H9 (cell line): Measurements from ENCODE around the gene USE1. TPM values are rescaled to one million over a fixed set of nuclear protein-coding genes. Genes with fewer than 3 reads are reported as not detected.

Experiments used
- DNase-seq: peaks from one replicate; pipeline ENCODE4 v3.0.0-alpha.2; 2017
- H2AFZ ChIP-seq: one replicate; pipeline ENCODE4 v1.6.1; 2013; ENCODE audit warnings: mild to moderate bottlenecking, low read length, control low read depth, moderate library complexity
- H2AK5ac ChIP-seq: 2 replicates; pipeline ENCODE4 v1.6.1; 2013; ENCODE audit warnings: low read length, control low read depth, mixed read lengths; ENCODE audit not compliant: insufficient read length
- H2BK120ac ChIP-seq: one replicate; pipeline ENCODE4 v1.6.1; 2013; ENCODE audit warnings: low read depth, mild to moderate bottlenecking, low read length, control low read depth, inconsistent platforms; ENCODE audit not compliant: poor library complexity, severe bottlenecking
- H2BK12ac ChIP-seq: 2 replicates; pipeline ENCODE4 v1.6.1; 2013; ENCODE audit warnings: low read length, control low read depth, mixed read lengths, low read depth; ENCODE audit not compliant: insufficient read length
- H2BK15ac ChIP-seq: 2 replicates; pipeline ENCODE4 v1.6.1; 2013; ENCODE audit warnings: low read depth, low read length, control low read depth
- H2BK20ac ChIP-seq: one replicate; pipeline ENCODE4 v1.6.1; 2013; ENCODE audit warnings: low read depth, mild to moderate bottlenecking, low read length, control low read depth, inconsistent platforms; ENCODE audit not compliant: poor library complexity, severe bottlenecking
- H2BK5ac ChIP-seq: 2 replicates; pipeline ENCODE4 v1.6.1; 2013; ENCODE audit warnings: low read length, control low read depth, mixed read lengths; ENCODE audit not compliant: insufficient read length
- H3K14ac ChIP-seq: 2 replicates; pipeline ENCODE4 v1.6.1; 2013; ENCODE audit warnings: low read length, control low read depth; ENCODE audit not compliant: insufficient read depth
- H3K18ac ChIP-seq: 2 replicates; pipeline ENCODE4 v1.6.1; 2013; ENCODE audit warnings: low read depth, mild to moderate bottlenecking, mixed read lengths, low read length, control low read depth; ENCODE audit not compliant: insufficient read length
- H3K23ac ChIP-seq: 2 replicates; pipeline ENCODE4 v1.6.1; 2013; ENCODE audit warnings: low read length, control low read depth, mixed read lengths, low read depth; ENCODE audit not compliant: insufficient read length
- H3K23me2 ChIP-seq: 2 replicates; pipeline ENCODE4 v1.6.1; 2013; ENCODE audit warnings: low read depth, mild to moderate bottlenecking, mixed read lengths, low read length, control low read depth; ENCODE audit not compliant: insufficient read length, poor library complexity, severe bottlenecking
- H3K27ac ChIP-seq: 2 replicates; pipeline ENCODE4 v1.5.1; 2013; ENCODE audit warnings: low read length, control low read depth, mixed read lengths, low read depth; ENCODE audit not compliant: insufficient read length
- H3K27me3 ChIP-seq: 2 replicates; pipeline ENCODE4 v1.6.1; 2013; ENCODE audit warnings: low read length, control low read depth, inconsistent platforms; ENCODE audit not compliant: insufficient read depth
- H3K4ac ChIP-seq: 2 replicates; pipeline ENCODE4 v1.6.1; 2013; ENCODE audit warnings: low read depth, mild to moderate bottlenecking, control low read depth, inconsistent platforms, low read length, moderate library complexity
- H3K4me1 ChIP-seq: 2 replicates; pipeline ENCODE4 v1.6.1; 2013; ENCODE audit warnings: low read length, control low read depth, inconsistent platforms; ENCODE audit not compliant: insufficient read depth
- H3K4me2 ChIP-seq: 2 replicates; pipeline ENCODE4 v1.6.1; 2013; ENCODE audit warnings: low read length, control low read depth, mixed read lengths; ENCODE audit not compliant: insufficient read length, insufficient read depth
- H3K56ac ChIP-seq: 2 replicates; pipeline ENCODE4 v1.6.1; 2013; ENCODE audit warnings: low read depth, mild to moderate bottlenecking, mixed read lengths, low read length, control low read depth; ENCODE audit not compliant: insufficient read length
- H3K79me1 ChIP-seq: 2 replicates; pipeline ENCODE4 v1.6.1; 2013; ENCODE audit warnings: low read depth, mild to moderate bottlenecking, moderate library complexity, low read length, control low read depth, inconsistent platforms; ENCODE audit not compliant: insufficient read depth, poor library complexity, severe bottlenecking
- H3K79me2 ChIP-seq: 2 replicates; pipeline ENCODE4 v1.6.1; 2013; ENCODE audit warnings: low read length, control low read depth, inconsistent platforms; ENCODE audit not compliant: insufficient read depth
- H3K9ac ChIP-seq: 2 replicates; pipeline ENCODE4 v1.6.1; 2013; ENCODE audit warnings: low read length, control low read depth, mixed read lengths; ENCODE audit not compliant: insufficient read length; ENCODE audit errors: extremely low read depth
- H3K9me3 ChIP-seq: one replicate; pipeline ENCODE4 v1.6.1; 2013; ENCODE audit warnings: low read depth, low read length, inconsistent platforms; ENCODE audit not compliant: control insufficient read depth
- H3T11ph ChIP-seq: one replicate; pipeline ENCODE4 v1.6.1; 2013; ENCODE audit warnings: mild to moderate bottlenecking, low read length, control low read depth, inconsistent platforms
- H4K20me1 ChIP-seq: one replicate; pipeline ENCODE4 v1.6.1; 2013; ENCODE audit not compliant: control insufficient read depth, insufficient read length, insufficient read depth
- H4K5ac ChIP-seq: 2 replicates; pipeline ENCODE4 v1.6.1; 2013; ENCODE audit warnings: low read depth, mild to moderate bottlenecking, mixed read lengths, low read length, control low read depth; ENCODE audit not compliant: insufficient read length
- H4K8ac ChIP-seq: replicated peaks from 2 replicates; pipeline ENCODE4 v1.6.1; 2013; ENCODE audit warnings: low read length, control low read depth, mixed read lengths, low read depth; ENCODE audit not compliant: insufficient read length
- H4K91ac ChIP-seq: 2 replicates; pipeline ENCODE4 v1.6.1; 2013; ENCODE audit warnings: low read depth, mild to moderate bottlenecking, moderate library complexity, mixed read lengths, low read length, control low read depth; ENCODE audit not compliant: insufficient read length
- H3K27ac Mint-ChIP-seq, 3 experiments: 2 replicates in 2 of 3; 3 replicates in 1 of 3; pipeline ENCODE4 v1.8.0; 2020 to 2021; ENCODE audit warnings: mixed read lengths in 3 of 3, mild to moderate bottlenecking in 1 of 3, moderate library complexity in 1 of 3
- H3K27me3 Mint-ChIP-seq: 2 replicates; pipeline ENCODE4 v1.8.0; 2021; ENCODE audit warnings: low read depth, mild to moderate bottlenecking, moderate library complexity, mixed read lengths
- H3K36me3 Mint-ChIP-seq, 3 experiments: 2 replicates in 2 of 3; 3 replicates in 1 of 3; pipeline ENCODE4 v1.8.0; 2020 to 2021; ENCODE audit warnings: low read depth in 3 of 3, mixed read lengths in 3 of 3; ENCODE audit not compliant: insufficient read depth in 1 of 3
- H3K4me1 Mint-ChIP-seq, 2 experiments: 2 replicates each; pipeline ENCODE4 v1.8.0; 2020; ENCODE audit warnings: mixed read lengths in 2 of 2
- H3K4me3 Mint-ChIP-seq, 2 experiments: 2 replicates in 1 of 2; 3 replicates in 1 of 2; pipeline ENCODE4 v1.8.0; 2020 to 2021; ENCODE audit warnings: mild to moderate bottlenecking in 2 of 2, mixed read lengths in 2 of 2, moderate library complexity in 1 of 2
- H3K9me3 Mint-ChIP-seq, 2 experiments: 2 replicates in 1 of 2; 3 replicates in 1 of 2; pipeline ENCODE4 v1.8.0; 2020; ENCODE audit warnings: mild to moderate bottlenecking in 2 of 2, mixed read lengths in 2 of 2, moderate library complexity in 1 of 2
- WGBS: extraction: QIAGEN DNeasy Blood & Tissue Kit; methylation state at CpG from one replicate; pipeline ENCODE4 v1.1.7; 2013; ENCODE audit warnings: missing lambda C conversion rate, low lambda C conversion rate, mixed read lengths; ENCODE audit not compliant: insufficient read length; ENCODE audit errors: extremely low coverage; 5-methylcytosine and 5-hydroxymethylcytosine counted together
- total RNA-seq: library from RNA; stranded (reverse); gene quantifications from 2 replicates; pipeline ENCODE4 v1.2.1, GENCODE V29; 2021
- TF ChIP-seq, protein P1 (sequence below): fragments of 200-600 bp; sonication (generic); conservative IDR thresholded peaks from 3 replicates; pipeline ENCODE4 v1.8.0; 2021; ENCODE audit warnings: antibody characterized with exemption, mild to moderate bottlenecking

USE1 gene
- total RNA-seq, 1 experiment from 2014 or later = 16.2 TPM

- Histone ChIP-seq H2BK20ac (no peak overlapping the region), H3K4ac (no peak overlapping the region), H3K4me2 (no peak overlapping the region), H2BK5ac (no peak overlapping the region), H4K91ac (no peak overlapping the region), H3K18ac (no peak overlapping the region), H3K27me3 (no peaks in the 10 kb centered on the region), H3K9me3 (no peaks in the 10 kb centered on the region), H3K27ac (no peak overlapping the region), H4K8ac (no peak overlapping the region), H2BK120ac (no peak overlapping the region), H3K79me2 (peaks cover 12% of the 10 kb centered on the region), H3K23ac (no peak overlapping the region), H4K5ac (no peak overlapping the region), H2BK15ac (no peak overlapping the region), H2BK12ac (no peak overlapping the region), H3K4me1 (no peaks in the 10 kb centered on the region), H3K14ac (no peak overlapping the region), H4K20me1 (no peaks in the 10 kb centered on the region), H3K9ac (no peak overlapping the region), H3T11ph (no peak overlapping the region), H2AK5ac (no peak overlapping the region), H3K79me1 (peaks cover 6% of the 10 kb centered on the region), H3K23me2 (peaks cover 6% of the 10 kb centered on the region), H2AFZ (no peak overlapping the region), H3K56ac (no peak overlapping the region)
- no peak for DNase-seq
- Mint-ChIP-seq H3K36me3 (peaks cover 16 to 60% (median 48%) of the 10 kb centered on the region in 3 experiments; a peak in 6 of 7 replicates), H3K9me3 (no peaks in the 10 kb centered on the region), H3K27ac (peak overlapping the region in 1 of 3 experiments; percentile 68; a peak in 2 of 7 replicates), H3K27me3 (no peaks in the 10 kb centered on the region), H3K4me3 (peak overlapping the region; percentile 31 to 67; a peak in 4 of 5 replicates), H3K4me1 (peaks cover 26 to 27% of the 10 kb centered on the region in 2 experiments)
- no CpG with 5 or more reads among the region's 18 CpGs for WGBS
- TF ChIP-seq, protein P1, sequence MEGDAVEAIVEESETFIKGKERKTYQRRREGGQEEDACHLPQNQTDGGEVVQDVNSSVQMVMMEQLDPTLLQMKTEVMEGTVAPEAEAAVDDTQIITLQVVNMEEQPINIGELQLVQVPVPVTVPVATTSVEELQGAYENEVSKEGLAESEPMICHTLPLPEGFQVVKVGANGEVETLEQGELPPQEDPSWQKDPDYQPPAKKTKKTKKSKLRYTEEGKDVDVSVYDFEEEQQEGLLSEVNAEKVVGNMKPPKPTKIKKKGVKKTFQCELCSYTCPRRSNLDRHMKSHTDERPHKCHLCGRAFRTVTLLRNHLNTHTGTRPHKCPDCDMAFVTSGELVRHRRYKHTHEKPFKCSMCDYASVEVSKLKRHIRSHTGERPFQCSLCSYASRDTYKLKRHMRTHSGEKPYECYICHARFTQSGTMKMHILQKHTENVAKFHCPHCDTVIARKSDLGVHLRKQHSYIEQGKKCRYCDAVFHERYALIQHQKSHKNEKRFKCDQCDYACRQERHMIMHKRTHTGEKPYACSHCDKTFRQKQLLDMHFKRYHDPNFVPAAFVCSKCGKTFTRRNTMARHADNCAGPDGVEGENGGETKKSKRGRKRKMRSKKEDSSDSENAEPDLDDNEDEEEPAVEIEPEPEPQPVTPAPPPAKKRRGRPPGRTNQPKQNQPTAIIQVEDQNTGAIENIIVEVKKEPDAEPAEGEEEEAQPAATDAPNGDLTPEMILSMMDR = no peak
Measured at GRCh38 chr19:17236811-17237543, 21.8 kb downstream of the USE1 start.
